Measurements from ENCODE around the gene IGF2BP2.

DNA sequence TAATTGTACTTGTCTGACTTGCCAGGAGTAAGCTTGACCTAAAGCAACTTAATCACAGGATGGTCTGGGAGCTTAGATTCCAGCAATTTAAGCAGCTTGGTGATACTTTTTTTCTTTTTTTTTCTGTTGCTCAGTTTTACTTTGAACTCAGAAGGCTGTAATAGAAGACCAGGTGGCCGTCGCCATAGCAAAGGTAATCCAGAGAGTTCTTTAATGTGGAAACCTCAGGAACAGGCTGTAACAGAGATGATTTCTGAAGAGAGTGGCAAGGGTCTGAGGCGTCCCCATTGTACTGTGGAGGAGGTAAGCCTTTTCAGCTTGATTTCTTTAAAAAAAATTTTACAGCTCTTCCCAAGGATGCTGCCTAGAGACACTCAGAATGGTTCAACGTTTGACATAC lies 218.6 kb downstream of the IGF2BP2 start:
- TF ChIP-seq, protein P1, sequence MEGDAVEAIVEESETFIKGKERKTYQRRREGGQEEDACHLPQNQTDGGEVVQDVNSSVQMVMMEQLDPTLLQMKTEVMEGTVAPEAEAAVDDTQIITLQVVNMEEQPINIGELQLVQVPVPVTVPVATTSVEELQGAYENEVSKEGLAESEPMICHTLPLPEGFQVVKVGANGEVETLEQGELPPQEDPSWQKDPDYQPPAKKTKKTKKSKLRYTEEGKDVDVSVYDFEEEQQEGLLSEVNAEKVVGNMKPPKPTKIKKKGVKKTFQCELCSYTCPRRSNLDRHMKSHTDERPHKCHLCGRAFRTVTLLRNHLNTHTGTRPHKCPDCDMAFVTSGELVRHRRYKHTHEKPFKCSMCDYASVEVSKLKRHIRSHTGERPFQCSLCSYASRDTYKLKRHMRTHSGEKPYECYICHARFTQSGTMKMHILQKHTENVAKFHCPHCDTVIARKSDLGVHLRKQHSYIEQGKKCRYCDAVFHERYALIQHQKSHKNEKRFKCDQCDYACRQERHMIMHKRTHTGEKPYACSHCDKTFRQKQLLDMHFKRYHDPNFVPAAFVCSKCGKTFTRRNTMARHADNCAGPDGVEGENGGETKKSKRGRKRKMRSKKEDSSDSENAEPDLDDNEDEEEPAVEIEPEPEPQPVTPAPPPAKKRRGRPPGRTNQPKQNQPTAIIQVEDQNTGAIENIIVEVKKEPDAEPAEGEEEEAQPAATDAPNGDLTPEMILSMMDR (IDR thresholded peaks at IDR 0.05) = no peak
- TF ChIP-seq EZH2 (IDR thresholded peaks at IDR 0.05; ENCODE audit: borderline replicate concordance, insufficient read depth, low read depth, low read length, poor library complexity, severe bottlenecking) = no peak
